Esophagus muscularis mucosa (tissue), 4 donors: ENCODE data around the gene FSCN2. TPM values are rescaled to one million over a fixed set of nuclear protein-coding genes. Genes with fewer than 3 reads are reported as not detected.
"Not testable (repeated sequence)": the region's sequence is repeated elsewhere in the genome, so short reads cannot be mapped to it uniquely, and the experiment has no call there.

Experiments
- DNase-seq: peaks from one replicate; pipeline ENCODE4 v3.0.0-alpha.2; 2017; ENCODE audit errors: extremely low spot score
- H3K27ac ChIP-seq, 4 donors: fragments of 200-600 bp; sonication (generic); replicated peaks in 1 of 4; 1 replicate in 3 of 4; 2 replicates in 1 of 4; pipeline ENCODE4 v1.5.1; 2016 to 2019; ENCODE audit warnings: mild to moderate bottlenecking in 1 of 4
- H3K27me3 ChIP-seq, 4 donors: fragments of 200-600 bp; sonication (generic); one replicate each; pipeline versions ENCODE4 v1.5.1 to v1.6.0; 2016 to 2019
- H3K36me3 ChIP-seq, 4 donors: fragments of 200-600 bp; sonication (generic); one replicate each; pipeline ENCODE4 v1.5.1; 2016 to 2019
- H3K4me1 ChIP-seq, 4 donors: fragments of 200-600 bp; sonication (generic); one replicate each; pipeline ENCODE4 v1.5.1; 2016 to 2019
- H3K4me3 ChIP-seq, 4 donors: fragments of 200-600 bp; sonication (generic); 1 replicate in 2 of 4; 2 replicates in 2 of 4; pipeline ENCODE4 v1.5.1; 2016 to 2019; ENCODE audit warnings: mild to moderate bottlenecking in 4 of 4, moderate library complexity in 1 of 4
- H3K9me3 ChIP-seq, 4 donors: fragments of 200-600 bp; sonication (generic); 1 replicate in 3 of 4; 2 replicates in 1 of 4; pipeline ENCODE4 v1.5.1; 2016 to 2019
- CTCF ChIP-seq, 3 experiments: fragments of 200-600 bp in 2 of 3; fragments of 450-650 bp in 1 of 3; sonication (generic) in 2 of 3; IDR thresholded peaks; one replicate each; pipeline ENCODE4 v1.5.1; 2017 to 2019; ENCODE audit warnings: antibody characterized with exemption in 3 of 3, mild to moderate bottlenecking in 2 of 3, moderate library complexity in 1 of 3
- EP300 ChIP-seq: sonication (generic); formaldehyde crosslinking; IDR thresholded peaks from one replicate; pipeline ENCODE4 v1.6.1; 2017; ENCODE audit warnings: antibody characterized with exemption
- POLR2A ChIP-seq: fragments of 450-650 bp; IDR thresholded peaks from one replicate; pipeline ENCODE4 v1.6.1; 2017; ENCODE audit warnings: antibody characterized with exemption, moderate library complexity, mild to moderate bottlenecking, low read depth
- POLR2AphosphoS5 ChIP-seq, 2 donors: sonication (generic); formaldehyde crosslinking; IDR thresholded peaks; one replicate each; pipeline ENCODE4 v1.6.1; 2017; ENCODE audit warnings: antibody characterized with exemption in 2 of 2
- WGBS: methylation state at CpG from one replicate; pipeline ENCODE4 v1.1.5; 2018; 5-methylcytosine and 5-hydroxymethylcytosine counted together
- intact Hi-C: fragments of 100-400 bp; cut with DNase I; formaldehyde crosslinking; loops from one replicate; pipeline ENCODE4 v1.15.1; 2023
- small RNA-seq, 3 donors: library from RNA; depleted of rRNA; stranded (forward); fragments of <200 nt; gene quantifications; one replicate each; pipeline ENCODE3, GENCODE V24; 2016
- total RNA-seq, 4 donors: library from RNA; depleted of rRNA; stranded (reverse); fragments of >200 nt; gene quantifications; one replicate each; pipeline versions ENCODE4 v1.1.0 to v1.2.1, GENCODE V29; 2016

The FSCN2 gene
- total RNA-seq, 4 donors from 2014 or later: 1.2 to 2.4 (median 1.7) TPM

- no peak overlapping the region for H3K4me3 ChIP-seq
- intact Hi-C loops: no loop called here
- H3K27me3 ChIP-seq: no peaks in the 10 kb centered on the region
- H3K9me3 ChIP-seq: no peaks in the 10 kb centered on the region
- H3K4me1 ChIP-seq: peaks cover 0 to 10% (median 0%) of the 10 kb centered on the region in 4 donors
- 85% methylated on average over 6 of the region's 6 CpGs for WGBS
- no peak overlapping the region for H3K27ac ChIP-seq
- no peak for DNase-seq
- TF ChIP-seq POLR2AphosphoS5 (IDR thresholded peaks at IDR 0.05): no peak
- no peak for TF ChIP-seq POLR2A
- peaks cover 37 to 97% (median 93%) of the 10 kb centered on the region in 4 donors for H3K36me3 ChIP-seq
Observed at GRCh38 chr17:81583589-81584342, 55.6 kb downstream of the FSCN2 start.

GRCh38 chr17:81584771-81585170 is 56.6 kb downstream of the FSCN2 start:
- peaks cover 44 to 97% (median 94%) of the 10 kb centered on the region in 4 donors for H3K36me3 ChIP-seq
- H3K4me3 ChIP-seq: not testable (repeated sequence)

GRCh38 chr17:81586096-81586495 is 57.9 kb downstream of the FSCN2 start:
- 84% methylated on average over 4 of the region's 4 CpGs for WGBS
- no peak for DNase-seq
- peaks cover 52 to 99% (median 95%) of the 10 kb centered on the region in 4 donors for H3K36me3 ChIP-seq
- no peak overlapping the region for H3K4me3 ChIP-seq
- no peak overlapping the region for H3K27ac ChIP-seq
- intact Hi-C loops: no loop called here
- H3K9me3 ChIP-seq: no peaks in the 10 kb centered on the region
- no peaks in the 10 kb centered on the region for H3K27me3 ChIP-seq
- TF ChIP-seq CTCF (IDR thresholded peaks at IDR 0.05) (no peak), POLR2A (no peak), POLR2AphosphoS5 (IDR thresholded peaks at IDR 0.05) (no peak), EP300 (no peak)
- H3K4me1 ChIP-seq: no peaks in the 10 kb centered on the region

More at GRCh38 chr17:81584771-81585170, 56.6 kb downstream of the FSCN2 start:
- H3K27me3 ChIP-seq, H3K27ac ChIP-seq, intact Hi-C loops, DNase-seq, H3K4me1 ChIP-seq, H3K9me3 ChIP-seq: not testable (repeated sequence)
- WGBS: 91% methylated on average over 14 of the region's 14 CpGs

Small RNA genes lying within 50 kb of the gene (small RNA-seq; reads per million reads assigned to genes)
- 0 reads per million in 3 donors for gene RF00019

Other genes with a start within 250 kb of the FSCN2 start
- 100 to 1,000 TPM in 2 of 4 donors, 10 to 100 TPM in 2; 78.0 to 103 (median 93.4) TPM for gene SLC38A10, start 233.1 kb upstream of the FSCN2 start, total RNA-seq
- gene BAHCC1, start 132.9 kb upstream of the FSCN2 start, total RNA-seq: 10 to 100 TPM; 15.9 to 38.1 (median 21.1) TPM
- 1,000 to 10,000 TPM in 3 of 4 donors, 100 to 1,000 TPM in 1; 972 to 1,850 (median 1,126) TPM for gene ACTG1, start 15.6 kb upstream of the FSCN2 start, total RNA-seq
- 10 to 100 TPM; 13.7 to 33.3 (median 18.6) TPM for gene FAAP100, start 24.0 kb downstream of the FSCN2 start, total RNA-seq
- 10 to 100 TPM; 58.1 to 86.6 (median 65.7) TPM for gene NPLOC4, start 108.7 kb downstream of the FSCN2 start, total RNA-seq
- gene TSPAN10, start 108.8 kb downstream of the FSCN2 start, total RNA-seq: under 1 TPM in 2 of 4 donors, not detected in 2; 0.32 to 0.92 TPM
- under 1 TPM in 1 of 4 donors, not detected in 3; 0.98 TPM for gene PDE6G, start 128.2 kb downstream of the FSCN2 start, total RNA-seq
- 10 to 100 TPM; 24.5 to 40.5 (median 31.1) TPM for gene OXLD1, start 138.2 kb downstream of the FSCN2 start, total RNA-seq
- 10 to 100 TPM in 3 of 4 donors, 1 to 10 TPM in 1; 8.9 to 14.1 (median 12.6) TPM for gene CCDC137, start 138.4 kb downstream of the FSCN2 start, total RNA-seq
- 10 to 100 TPM; 23.7 to 38.3 (median 27.3) TPM for gene ARL16, start 155.4 kb downstream of the FSCN2 start, total RNA-seq
- 10 to 100 TPM; 47.8 to 99.1 (median 65.5) TPM for gene HGS, start 155.6 kb downstream of the FSCN2 start, total RNA-seq
- gene MRPL12, start 175.0 kb downstream of the FSCN2 start, total RNA-seq: 10 to 100 TPM; 24.5 to 47.9 (median 39.2) TPM
- 1 to 10 TPM; 2.1 to 5.5 (median 4.8) TPM for gene SLC25A10, start 183.9 kb downstream of the FSCN2 start, total RNA-seq